Measurements from ENCODE around the gene TNFAIP8. TPM values are rescaled to one million over a fixed set of nuclear protein-coding genes. Genes with fewer than 3 reads are reported as not detected.
A peak's percentile ranks its signal among the peaks of the same experiment; 100 is the strongest.

The TNFAIP8 gene
- total and polyA plus RNA-seq, 9 of the 15 experiments (the other 6 are each of a cell fraction or from before 2014, with no cell fraction given), result 29.9 to 52.2 (median 44.8) TPM

DNA sequence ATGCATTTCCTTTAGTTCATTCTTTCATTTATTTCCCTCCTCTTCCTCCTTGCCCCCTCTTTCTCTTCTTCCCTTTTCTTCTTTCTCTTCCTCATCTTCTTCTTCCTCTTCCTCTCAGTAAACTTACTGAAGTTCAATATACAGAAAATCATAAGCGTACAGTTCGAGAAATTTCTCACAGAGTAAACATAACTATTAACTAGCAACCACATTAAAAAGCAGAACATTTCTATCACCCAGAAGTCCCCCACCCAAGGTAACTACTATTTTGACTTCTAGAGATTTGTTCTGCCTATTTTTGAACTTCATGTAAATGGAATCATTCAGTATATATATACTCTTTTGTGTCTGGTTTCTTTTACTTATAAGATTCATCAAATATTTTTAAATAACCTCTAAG, 48.2 kb downstream of the TNFAIP8 start:
- peaks cover 0 to 35% of the 10 kb centered on the region in 2 experiments; a peak in 3 of 5 replicates for H3K4me1 ChIP-seq (replicated peaks in 1 of 2; ENCODE audit: control insufficient read depth in 2 of 2, insufficient read depth in 2 of 2, low read length in 2 of 2)
- no peaks in the 10 kb centered on the region for H3K9me3 ChIP-seq (replicated peaks; ENCODE audit: control insufficient read depth, insufficient read depth, low read depth, low read length)
- TF ChIP-seq, protein P1, sequence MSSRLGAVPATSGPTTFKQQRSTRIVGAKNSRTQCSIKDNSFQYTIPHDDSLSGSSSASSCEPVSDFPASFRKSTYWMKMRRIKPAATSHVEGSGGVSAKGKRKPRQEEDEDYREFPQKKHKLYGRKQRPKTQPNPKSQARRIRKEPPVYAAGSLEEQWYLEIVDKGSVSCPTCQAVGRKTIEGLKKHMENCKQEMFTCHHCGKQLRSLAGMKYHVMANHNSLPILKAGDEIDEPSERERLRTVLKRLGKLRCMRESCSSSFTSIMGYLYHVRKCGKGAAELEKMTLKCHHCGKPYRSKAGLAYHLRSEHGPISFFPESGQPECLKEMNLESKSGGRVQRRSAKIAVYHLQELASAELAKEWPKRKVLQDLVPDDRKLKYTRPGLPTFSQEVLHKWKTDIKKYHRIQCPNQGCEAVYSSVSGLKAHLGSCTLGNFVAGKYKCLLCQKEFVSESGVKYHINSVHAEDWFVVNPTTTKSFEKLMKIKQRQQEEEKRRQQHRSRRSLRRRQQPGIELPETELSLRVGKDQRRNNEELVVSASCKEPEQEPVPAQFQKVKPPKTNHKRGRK (tag; IDR thresholded peaks at IDR 0.05), result 0 out of 2 replicates have a peak, but pooled peaks have one; percentile 45
- TF ChIP-seq, protein P2, sequence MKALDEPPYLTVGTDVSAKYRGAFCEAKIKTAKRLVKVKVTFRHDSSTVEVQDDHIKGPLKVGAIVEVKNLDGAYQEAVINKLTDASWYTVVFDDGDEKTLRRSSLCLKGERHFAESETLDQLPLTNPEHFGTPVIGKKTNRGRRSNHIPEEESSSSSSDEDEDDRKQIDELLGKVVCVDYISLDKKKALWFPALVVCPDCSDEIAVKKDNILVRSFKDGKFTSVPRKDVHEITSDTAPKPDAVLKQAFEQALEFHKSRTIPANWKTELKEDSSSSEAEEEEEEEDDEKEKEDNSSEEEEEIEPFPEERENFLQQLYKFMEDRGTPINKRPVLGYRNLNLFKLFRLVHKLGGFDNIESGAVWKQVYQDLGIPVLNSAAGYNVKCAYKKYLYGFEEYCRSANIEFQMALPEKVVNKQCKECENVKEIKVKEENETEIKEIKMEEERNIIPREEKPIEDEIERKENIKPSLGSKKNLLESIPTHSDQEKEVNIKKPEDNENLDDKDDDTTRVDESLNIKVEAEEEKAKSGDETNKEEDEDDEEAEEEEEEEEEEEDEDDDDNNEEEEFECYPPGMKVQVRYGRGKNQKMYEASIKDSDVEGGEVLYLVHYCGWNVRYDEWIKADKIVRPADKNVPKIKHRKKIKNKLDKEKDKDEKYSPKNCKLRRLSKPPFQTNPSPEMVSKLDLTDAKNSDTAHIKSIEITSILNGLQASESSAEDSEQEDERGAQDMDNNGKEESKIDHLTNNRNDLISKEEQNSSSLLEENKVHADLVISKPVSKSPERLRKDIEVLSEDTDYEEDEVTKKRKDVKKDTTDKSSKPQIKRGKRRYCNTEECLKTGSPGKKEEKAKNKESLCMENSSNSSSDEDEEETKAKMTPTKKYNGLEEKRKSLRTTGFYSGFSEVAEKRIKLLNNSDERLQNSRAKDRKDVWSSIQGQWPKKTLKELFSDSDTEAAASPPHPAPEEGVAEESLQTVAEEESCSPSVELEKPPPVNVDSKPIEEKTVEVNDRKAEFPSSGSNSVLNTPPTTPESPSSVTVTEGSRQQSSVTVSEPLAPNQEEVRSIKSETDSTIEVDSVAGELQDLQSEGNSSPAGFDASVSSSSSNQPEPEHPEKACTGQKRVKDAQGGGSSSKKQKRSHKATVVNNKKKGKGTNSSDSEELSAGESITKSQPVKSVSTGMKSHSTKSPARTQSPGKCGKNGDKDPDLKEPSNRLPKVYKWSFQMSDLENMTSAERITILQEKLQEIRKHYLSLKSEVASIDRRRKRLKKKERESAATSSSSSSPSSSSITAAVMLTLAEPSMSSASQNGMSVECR (CRISPR knock-in tag; IDR thresholded peaks at IDR 0.05), result no peak
- no peak overlapping the region for H3K27ac ChIP-seq (ENCODE audit: extremely low read depth, low read depth, low read length)
- H3K9me1 ChIP-seq (ENCODE audit: control insufficient read depth, insufficient read depth, low read length), result no peaks in the 10 kb centered on the region
- 83% methylated on average over 2 of the region's 2 CpGs for WGBS (ENCODE audit: insufficient coverage, low coverage, missing lambda C conversion rate)
- H3K27me3 ChIP-seq (ENCODE audit: control insufficient read depth in 2 of 2, insufficient read depth in 2 of 2, low read length in 2 of 2), result no peaks in the 10 kb centered on the region
- H3K4me3 ChIP-seq, result no peak overlapping the region
- ChIA-PET POLR2A (no interaction called here), CTCF (ENCODE audit: low intra/inter-chr PET ratio) (no interaction called here)
- DNase-seq (ENCODE audit: extremely low read depth in 1 of 4, low spot score in 3 of 4), result no peak
- no peak overlapping the region for H3K4me2 ChIP-seq (ENCODE audit: insufficient read depth, low read length)
- no peaks in the 10 kb centered on the region for H3K36me3 ChIP-seq (ENCODE audit: control insufficient read depth, insufficient read depth, low read length)
- in situ Hi-C loops (cut with MboI) (no loop called here), intact Hi-C loops (cut with micrococcal nuclease) (no loop called here)
- no TSS peak for BruUV-seq (replicated peaks)
- no peaks in the 10 kb centered on the region for H3K79me2 ChIP-seq (ENCODE audit: control insufficient read depth, insufficient read depth, low read length)
- no peak for ATAC-seq
- FAIRE-seq, result no peak
- H4K20me1 ChIP-seq (replicated peaks; ENCODE audit: control insufficient read depth, insufficient read depth, low read length), result no peaks in the 10 kb centered on the region
- no peak overlapping the region for H3K9ac ChIP-seq (ENCODE audit: insufficient read depth in 1 of 2, low read depth in 2 of 2, low read length in 2 of 2)
- H2AFZ ChIP-seq (ENCODE audit: low read depth, low read length), result no peak overlapping the region
